NT2/D1 (cell line): ENCODE measurements around the gene PEDS1.
"Not testable (repeated sequence)": the region's sequence is repeated elsewhere in the genome, so short reads cannot be mapped to it uniquely, and the experiment has no call there.

ENCODE experiments used
- DNase-seq: peaks from one replicate; pipeline ENCODE4 v3.0.0-alpha.2; 2011; ENCODE audit warnings: low read depth, low spot score
- H3K27me3 ChIP-seq: 2 replicates; pipeline ENCODE4 v1.6.0; 2011; ENCODE audit warnings: mild to moderate bottlenecking; ENCODE audit not compliant: insufficient read length, insufficient read depth
- H3K36me3 ChIP-seq: 2 replicates; pipeline ENCODE4 v1.6.1; 2011; ENCODE audit warnings: mild to moderate bottlenecking, low read length, mixed read lengths; ENCODE audit not compliant: insufficient read depth, insufficient read length
- H3K4me1 ChIP-seq: 2 replicates; pipeline ENCODE4 v1.5.1; 2011; ENCODE audit not compliant: insufficient read depth, insufficient read length
- H3K4me3 ChIP-seq: 2 replicates; pipeline ENCODE4 v1.5.1; 2011; ENCODE audit warnings: low read depth; ENCODE audit not compliant: insufficient read length
- H3K9ac ChIP-seq: 2 replicates; pipeline ENCODE4 v1.6.0; 2011; ENCODE audit warnings: low read depth; ENCODE audit not compliant: insufficient read length
- H3K9me3 ChIP-seq: 2 replicates; pipeline ENCODE4 v1.5.1; 2011; ENCODE audit warnings: mild to moderate bottlenecking, low read length; ENCODE audit not compliant: insufficient read depth
- SUZ12 ChIP-seq: IDR thresholded peaks from 2 replicates; pipeline ENCODE4 v1.6.1; 2011; ENCODE audit not compliant: insufficient read length, insufficient read depth; ENCODE audit errors: extremely low read depth
- YY1 ChIP-seq: IDR thresholded peaks from 2 replicates; pipeline ENCODE4 v1.6.1; 2011; ENCODE audit not compliant: insufficient read length, insufficient read depth
- ZNF274 ChIP-seq: IDR thresholded peaks from 2 replicates; pipeline ENCODE4 v1.6.1; 2011; ENCODE audit warnings: mild to moderate bottlenecking, low read depth, low read length

Gene PEDS1

GRCh38 chr20:50165684-50166554 lies 12.4 kb upstream of the PEDS1 start:
- peak overlapping the region; percentile 16 for H3K4me3 ChIP-seq
- no peaks in the 10 kb centered on the region for H3K36me3 ChIP-seq
- no peaks in the 10 kb centered on the region for H3K27me3 ChIP-seq
- peaks cover 13% of the 10 kb centered on the region for H3K4me1 ChIP-seq
- peak; percentile 97 for DNase-seq
- peaks cover 5% of the 10 kb centered on the region; the same call in 1 of the 2 replicates for H3K9me3 ChIP-seq
- H3K9ac ChIP-seq = no peak overlapping the region
- no peak for TF ChIP-seq ZNF274
- no peak for TF ChIP-seq SUZ12
- TF ChIP-seq YY1 = no peak

GRCh38 chr20:50163570-50164317 lies 10.2 kb upstream of the PEDS1 start:
- Histone ChIP-seq H3K9me3 (no peaks in the 10 kb centered on the region), H3K27me3 (no peaks in the 10 kb centered on the region), H3K9ac (no peak overlapping the region), H3K36me3 (no peaks in the 10 kb centered on the region), H3K4me1 (peaks cover 8% of the 10 kb centered on the region), H3K4me3 (no peak overlapping the region)
- no peak for DNase-seq
- TF ChIP-seq YY1 (no peak), ZNF274 (no peak), SUZ12 (no peak)

- H3K9ac ChIP-seq, DNase-seq, H3K4me1 ChIP-seq: not testable (repeated sequence)
Measured at GRCh38 chr20:50161494-50161893, 8.0 kb upstream of the PEDS1 start.

GRCh38 chr20:50153153-50153499 lies 397 bp downstream of the PEDS1 start:
- Histone ChIP-seq H3K9ac (peak overlapping the region; percentile 97), H3K4me1 (peaks cover 20% of the 10 kb centered on the region), H3K27me3 (no peaks in the 10 kb centered on the region), H3K36me3 (peaks cover 41% of the 10 kb centered on the region), H3K9me3 (no peaks in the 10 kb centered on the region), H3K4me3 (peak overlapping the region; percentile 95)
- DNase-seq = no peak
- no peak for TF ChIP-seq SUZ12
- no peak for TF ChIP-seq YY1
- TF ChIP-seq ZNF274 = no peak

More at GRCh38 chr20:50161494-50161893, 8.0 kb upstream of the PEDS1 start:
- not testable (repeated sequence) for H3K9me3 ChIP-seq, H3K4me3 ChIP-seq, H3K27me3 ChIP-seq, H3K36me3 ChIP-seq

- TF ChIP-seq SUZ12 (no peak), ZNF274 (no peak), YY1 (no peak)
- peaks cover 46% of the 10 kb centered on the region for H3K36me3 ChIP-seq
- H3K9ac ChIP-seq = peak overlapping the region; percentile 97
- H3K4me3 ChIP-seq = peak overlapping the region; percentile 95
- H3K27me3 ChIP-seq = no peaks in the 10 kb centered on the region
- peaks cover 20% of the 10 kb centered on the region for H3K4me1 ChIP-seq
- DNase-seq = no peak
- H3K9me3 ChIP-seq = no peaks in the 10 kb centered on the region
Measured at GRCh38 chr20:50152394-50153152, 950 bp downstream of the PEDS1 start.

GRCh38 chr20:50151034-50151743 lies 2.3 kb downstream of the PEDS1 start:
- DNase-seq = no peak
- H3K4me1 ChIP-seq = peaks cover 26% of the 10 kb centered on the region
- TF ChIP-seq YY1 = no peak
- no peak for TF ChIP-seq ZNF274
- no peak for TF ChIP-seq SUZ12
- no peak overlapping the region for H3K9ac ChIP-seq
- no peaks in the 10 kb centered on the region for H3K27me3 ChIP-seq
- H3K36me3 ChIP-seq = peaks cover 58% of the 10 kb centered on the region
- no peaks in the 10 kb centered on the region for H3K9me3 ChIP-seq
- no peak overlapping the region for H3K4me3 ChIP-seq
